GM19324 (cell line): ENCODE results near the gene SUPT20HL1.
"Not testable (repeated sequence)": the region's sequence is repeated elsewhere in the genome, so short reads cannot be mapped to it uniquely, and the experiment has no call there.

ENCODE experiments used
- ATAC-seq: cut with Tn5 transposase; IDR thresholded peaks from one replicate; pipeline ENCODE4 v1.9.1; 2021; ENCODE audit warnings: mild to moderate bottlenecking, moderate library complexity; ENCODE audit not compliant: unreplicated experiment, low FRiP score

Gene SUPT20HL1

DNA sequence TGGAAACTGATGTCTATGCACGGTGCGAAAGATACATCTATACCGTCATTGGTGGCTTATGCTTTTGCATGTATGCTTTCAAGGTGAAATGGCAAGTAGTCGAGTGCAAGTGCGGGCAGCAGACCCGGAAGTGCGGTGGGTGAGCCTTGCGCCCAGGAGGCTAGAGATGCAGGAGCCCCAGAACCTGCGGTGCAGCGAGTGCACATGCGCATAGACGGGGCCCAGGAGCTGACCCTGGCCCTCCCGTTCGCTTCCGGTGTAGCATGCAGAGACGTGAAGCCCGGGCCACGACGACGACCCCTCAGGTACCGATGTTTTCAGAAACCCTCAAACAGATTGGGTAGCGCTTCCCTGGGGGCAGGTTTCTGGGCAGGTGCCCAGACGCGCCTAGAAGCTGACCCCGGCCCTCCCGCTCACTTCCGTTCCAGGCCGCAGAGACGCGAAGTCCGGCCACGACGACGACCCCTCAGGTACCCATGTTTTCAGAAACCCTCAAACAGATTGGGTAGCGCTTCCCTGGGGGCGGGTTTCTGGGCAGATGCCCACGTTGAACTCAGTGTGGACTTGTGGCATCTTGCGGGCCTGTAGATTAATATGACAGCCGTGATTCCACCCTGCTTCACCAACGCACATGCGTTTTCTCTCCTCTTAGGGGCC, 1.8 kb downstream of the SUPT20HL1 start:
- ATAC-seq, result not testable (repeated sequence)

DNA sequence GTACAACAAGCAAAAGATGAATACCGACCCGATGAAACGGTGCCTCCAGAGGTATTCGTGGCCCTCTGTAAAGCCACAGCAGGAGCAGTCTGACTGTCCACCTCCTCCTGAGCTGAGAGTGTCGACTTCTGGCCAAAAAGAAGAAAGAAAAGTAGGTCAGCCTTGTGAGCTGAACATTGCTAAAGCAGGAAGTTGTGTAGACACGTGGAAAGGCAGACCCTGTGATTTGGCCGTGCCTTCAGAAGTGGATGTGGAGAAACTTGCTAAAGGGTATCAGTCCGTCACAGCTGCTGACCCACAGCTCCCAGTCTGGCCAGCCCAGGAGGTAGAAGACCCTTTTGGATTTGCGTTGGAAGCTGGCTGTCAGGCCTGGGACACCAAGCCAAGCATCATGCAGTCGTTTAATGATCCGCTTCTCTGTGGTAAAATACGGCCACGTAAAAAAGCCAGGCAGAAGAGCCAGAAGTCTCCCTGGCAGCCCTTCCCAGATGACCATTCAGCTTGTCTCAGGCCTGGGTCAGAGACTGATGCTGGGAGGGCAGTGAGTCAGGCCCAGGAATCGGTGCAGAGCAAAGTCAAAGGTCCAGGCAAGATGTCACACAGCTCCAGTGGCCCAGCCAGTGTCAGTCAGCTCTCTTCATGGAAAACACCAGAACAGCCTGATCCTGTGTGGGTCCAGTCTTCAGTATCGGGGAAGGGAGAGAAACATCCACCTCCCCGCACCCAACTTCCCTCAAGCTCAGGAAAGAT, 3.2 kb downstream of the SUPT20HL1 start:
- not testable (repeated sequence) for ATAC-seq

DNA sequence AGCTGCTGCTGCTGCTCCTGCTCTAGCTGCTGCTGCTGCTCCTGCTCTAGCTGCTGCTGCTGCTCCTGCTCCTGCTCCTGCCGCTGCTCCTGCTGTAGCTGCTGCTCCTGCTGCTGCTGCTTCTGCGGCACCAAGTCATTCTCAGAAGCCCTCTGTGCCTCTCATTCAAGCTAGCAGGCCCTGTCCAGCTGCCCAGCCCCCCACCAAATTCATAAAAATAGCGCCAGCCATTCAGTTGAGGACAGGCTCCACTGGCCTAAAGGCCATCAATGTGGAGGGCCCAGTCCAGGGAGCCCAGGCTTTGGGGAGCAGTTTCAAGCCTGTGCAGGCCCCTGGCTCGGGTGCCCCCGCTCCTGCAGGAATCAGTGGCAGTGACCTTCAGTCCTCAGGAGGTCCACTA, 3.9 kb downstream of the SUPT20HL1 start:
- no peak for ATAC-seq

DNA sequence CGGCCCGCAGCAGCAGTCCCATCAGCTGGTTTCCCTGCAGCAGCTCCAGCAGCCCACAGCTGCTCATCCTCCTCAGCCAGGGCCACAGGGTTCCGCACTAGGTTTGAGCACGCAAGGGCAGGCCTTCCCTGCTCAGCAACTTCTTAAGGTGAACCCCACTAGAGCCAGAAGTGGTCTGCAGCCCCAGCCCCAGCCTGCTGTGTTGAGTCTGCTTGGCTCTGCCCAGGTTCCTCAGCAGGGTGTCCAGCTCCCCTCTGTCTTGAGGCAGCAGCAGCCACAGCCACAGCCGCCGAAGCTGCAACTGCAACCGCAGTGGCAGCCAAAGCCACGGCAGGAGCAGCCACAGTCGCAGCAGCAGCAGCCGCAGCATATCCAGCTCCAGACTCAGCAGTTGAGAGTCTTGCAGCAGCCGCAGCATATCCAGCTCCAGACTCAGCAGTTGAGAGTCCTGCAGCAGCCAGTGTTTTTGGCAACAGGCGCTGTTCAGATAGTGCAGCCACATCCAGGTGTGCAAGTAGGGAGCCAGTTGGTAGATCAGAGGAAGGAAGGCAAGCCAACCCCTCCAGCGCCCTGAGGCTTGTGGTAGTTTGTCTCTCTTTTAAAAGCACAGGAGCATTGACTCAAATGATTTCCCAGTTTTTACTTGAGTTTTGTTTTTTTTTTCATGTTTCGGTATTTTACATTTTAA, 4.6 kb downstream of the SUPT20HL1 start:
- ATAC-seq, result no peak

DNA sequence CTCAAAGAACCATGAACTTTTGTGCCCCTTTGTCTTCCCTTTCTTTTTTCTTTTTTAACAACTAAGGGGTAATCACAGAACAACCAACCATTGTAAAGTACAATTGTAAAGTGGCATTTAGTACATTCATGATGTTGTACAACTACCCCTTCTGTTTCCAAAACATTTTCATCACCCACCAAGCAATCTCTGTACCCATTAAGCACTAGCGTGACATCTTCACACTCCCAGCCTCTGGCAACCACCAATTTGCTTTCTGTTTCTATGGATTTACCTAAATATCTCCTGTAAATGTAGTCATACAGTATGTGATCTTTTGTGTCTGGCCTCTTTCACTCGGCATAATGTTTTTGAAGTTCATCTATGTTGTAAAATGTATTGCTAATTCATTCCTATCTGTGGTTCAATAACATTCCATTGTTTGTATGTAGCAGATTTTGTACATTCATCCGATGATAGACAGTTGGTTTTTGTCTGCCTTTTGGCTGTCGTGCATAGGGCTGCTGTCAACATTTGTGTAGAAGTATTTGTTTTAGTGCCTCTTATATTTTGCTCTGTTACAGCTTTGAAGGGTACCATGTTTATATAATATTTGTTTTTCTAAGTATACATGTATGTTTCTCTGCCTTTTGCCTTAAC, 6.4 kb downstream of the SUPT20HL1 start:
- ATAC-seq, result not testable (repeated sequence)

DNA sequence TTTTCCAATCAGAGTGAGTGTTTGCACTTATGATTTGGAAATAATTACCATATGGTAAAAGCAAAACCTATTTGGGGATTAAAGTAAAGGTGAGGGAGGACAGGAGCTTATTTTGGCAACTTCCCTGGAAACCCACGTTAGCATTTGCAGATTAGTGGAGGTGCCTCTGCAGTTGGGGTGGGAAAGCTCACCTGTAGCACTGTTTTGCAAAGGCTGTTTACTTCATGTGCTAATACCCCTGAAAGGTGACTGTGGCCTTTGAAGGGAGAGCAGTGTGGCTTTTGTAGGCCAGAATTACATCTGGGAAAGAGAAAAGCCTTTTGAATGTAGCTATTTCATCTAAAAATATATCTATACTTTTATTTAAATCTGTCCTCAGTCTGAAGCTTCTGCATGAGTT, 9.4 kb downstream of the SUPT20HL1 start:
- no peak for ATAC-seq

DNA sequence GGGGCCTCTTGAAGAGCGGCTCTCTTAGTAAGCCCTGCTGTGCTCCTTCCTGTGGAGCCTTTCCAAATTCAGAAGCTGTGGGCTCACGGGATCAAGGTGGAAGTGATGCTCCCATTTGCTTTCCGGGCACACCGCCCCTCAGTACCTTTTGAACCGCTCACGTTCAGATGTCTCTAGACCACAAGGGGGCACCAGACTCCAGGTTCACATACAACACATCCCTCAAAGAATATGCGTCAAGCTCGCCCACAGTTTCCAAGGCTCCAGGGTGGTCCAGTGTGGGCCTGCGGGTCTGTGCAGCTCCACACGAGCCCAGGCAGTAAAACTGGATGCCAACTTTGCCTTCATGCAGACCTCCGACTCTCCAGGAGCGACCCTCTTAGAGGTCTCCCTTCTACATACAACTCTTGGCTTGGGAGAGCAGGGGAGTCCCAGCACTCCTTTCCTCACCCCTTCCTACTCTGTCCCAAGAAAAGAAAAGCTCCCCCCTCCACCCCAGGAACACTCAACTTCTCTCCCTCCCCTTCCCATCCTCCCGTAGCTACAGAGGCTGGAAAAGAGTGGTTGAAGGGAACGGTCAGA, 11.0 kb downstream of the SUPT20HL1 start:
- peak; percentile 60 for ATAC-seq

DNA sequence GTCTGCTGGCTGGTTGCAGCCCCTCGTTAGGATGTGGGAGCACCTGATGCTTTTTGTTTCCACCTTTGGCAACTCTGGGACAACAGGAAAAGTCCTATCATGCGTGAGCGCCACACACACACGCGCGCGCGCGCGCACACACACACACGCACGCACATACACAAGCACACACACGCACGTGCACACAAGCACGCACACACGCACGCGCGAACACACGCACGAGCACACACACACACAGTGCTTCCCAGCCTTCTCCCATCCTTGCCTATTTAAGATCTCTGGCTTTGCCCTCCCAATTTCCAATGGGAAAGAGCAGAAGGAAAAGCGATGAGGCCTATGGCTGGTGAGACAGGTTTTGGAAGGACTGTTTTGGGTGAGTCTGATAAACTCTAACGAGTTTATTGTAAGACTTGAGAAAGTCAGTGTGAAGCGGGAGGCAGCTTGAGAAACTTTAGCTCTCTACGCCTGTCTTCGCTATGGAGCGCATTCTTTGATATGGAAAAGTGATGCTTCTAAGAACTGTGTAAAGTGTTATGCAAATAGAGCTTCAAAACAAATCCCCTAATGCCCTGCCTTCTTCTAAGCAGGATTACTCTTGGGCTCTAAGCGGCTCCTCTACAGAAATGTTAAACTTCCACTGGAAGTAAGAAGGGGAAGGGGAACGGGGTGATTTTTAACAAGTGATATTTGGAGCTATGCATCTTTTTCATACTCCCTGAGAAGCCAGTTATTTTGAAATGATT, 11.8 kb downstream of the SUPT20HL1 start:
- ATAC-seq, result no peak

DNA sequence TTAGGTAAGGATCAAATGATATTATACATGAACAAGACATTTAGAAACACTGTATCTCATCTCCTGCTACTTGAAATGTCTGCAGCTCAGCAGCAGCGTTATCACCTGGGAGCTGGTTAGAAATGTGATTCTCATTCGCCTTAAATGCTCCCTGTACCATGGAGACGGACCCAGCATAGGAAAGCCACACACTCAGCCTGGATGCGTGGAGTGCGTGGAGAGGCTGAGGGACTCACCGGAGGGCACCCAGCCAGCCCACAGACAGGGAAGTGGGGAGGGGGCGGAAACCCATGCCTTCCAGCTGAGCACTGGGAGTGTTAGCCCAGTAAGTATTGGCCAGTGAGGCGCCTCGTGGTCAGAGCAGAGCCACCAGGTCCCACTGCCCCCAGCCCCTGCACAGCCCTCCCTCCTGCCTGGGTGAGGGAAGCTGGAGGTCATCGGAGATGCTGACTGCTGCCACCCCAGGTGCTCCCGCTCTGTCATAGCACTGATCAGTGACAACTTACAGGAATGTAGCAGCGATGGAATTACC, 15.2 kb downstream of the SUPT20HL1 start:
- ATAC-seq, result no peak

DNA sequence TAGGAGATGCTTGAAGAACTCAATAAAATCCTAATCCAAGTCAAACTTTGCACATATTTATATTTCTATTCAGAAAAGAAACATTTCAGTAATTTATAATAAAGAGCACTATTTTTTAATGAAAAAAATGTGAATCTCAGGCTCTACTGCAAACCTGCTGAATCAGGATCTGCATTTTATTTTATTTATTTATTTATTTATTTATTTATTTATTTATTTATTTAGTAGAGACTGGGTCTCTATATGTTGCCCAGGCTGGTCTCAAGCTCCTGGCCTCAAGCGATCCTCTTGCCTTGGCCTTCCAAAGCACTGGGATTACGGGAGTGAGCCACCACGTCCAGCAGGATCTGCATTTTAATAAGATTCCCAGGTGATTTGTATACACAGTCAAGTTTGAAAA, 16.0 kb downstream of the SUPT20HL1 start:
- no peak for ATAC-seq

DNA sequence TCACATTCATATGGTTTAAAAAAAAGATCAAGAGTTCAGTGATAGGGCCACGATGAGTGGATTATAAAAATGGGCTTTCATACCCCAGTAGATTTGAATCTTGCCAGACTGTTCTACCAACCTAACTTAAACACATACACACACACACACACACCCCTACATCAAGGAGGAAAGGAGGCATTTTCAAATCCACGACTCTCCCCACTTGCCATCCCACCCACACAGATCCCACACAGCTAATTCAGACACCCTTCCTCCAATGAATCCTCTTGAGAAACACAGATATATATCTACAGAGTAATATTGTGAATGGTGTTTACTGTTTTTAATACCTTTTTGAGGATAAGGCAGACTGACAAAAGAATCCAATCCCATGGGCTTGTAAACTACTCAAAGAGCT, 16.8 kb downstream of the SUPT20HL1 start:
- no peak for ATAC-seq

DNA sequence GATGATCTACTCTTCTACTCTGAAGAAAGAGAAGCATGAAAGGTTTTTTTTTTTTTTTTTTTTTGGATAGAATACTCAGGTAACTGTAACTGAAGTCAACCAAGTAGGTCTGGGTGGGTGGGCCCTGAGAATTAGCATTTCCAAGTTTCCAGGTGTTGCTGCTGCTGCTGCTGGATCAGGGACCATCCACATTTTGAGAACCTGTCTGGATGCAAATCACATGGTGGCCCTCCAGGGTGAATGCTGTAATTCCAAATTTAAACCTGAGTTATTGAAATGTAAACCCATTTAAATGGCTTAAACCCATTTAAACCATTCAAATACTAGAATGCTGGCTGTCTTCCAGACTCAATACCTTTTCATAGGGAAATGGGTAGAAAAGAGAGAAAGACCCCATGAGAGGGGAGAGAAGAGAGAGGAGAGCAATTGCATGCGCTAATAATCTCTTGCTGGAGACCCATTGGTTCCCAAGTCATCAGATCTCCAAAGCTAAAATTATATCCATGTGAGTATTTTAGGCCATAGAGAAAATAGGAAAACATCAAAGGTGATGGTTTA, 17.6 kb downstream of the SUPT20HL1 start:
- no peak for ATAC-seq

DNA sequence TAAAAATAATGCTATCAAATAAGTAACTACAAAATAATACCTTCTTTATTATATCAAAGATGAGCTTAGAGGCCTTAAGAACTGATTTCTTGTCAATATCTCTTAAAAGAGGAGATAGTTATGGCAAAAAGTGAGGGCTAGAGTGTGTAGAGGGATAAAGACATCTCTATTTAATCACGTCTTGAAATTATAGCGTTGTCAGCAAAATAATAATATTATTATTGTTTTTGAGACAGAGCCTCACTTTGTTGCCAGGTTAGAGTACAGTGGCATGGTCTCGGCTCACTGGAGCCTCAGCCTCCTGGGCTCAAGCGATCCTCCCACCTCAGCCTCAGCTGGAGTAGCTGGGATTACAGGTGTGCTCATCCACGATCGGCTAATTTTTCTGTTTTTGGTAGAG, 18.3 kb downstream of the SUPT20HL1 start:
- ATAC-seq, result no peak

DNA sequence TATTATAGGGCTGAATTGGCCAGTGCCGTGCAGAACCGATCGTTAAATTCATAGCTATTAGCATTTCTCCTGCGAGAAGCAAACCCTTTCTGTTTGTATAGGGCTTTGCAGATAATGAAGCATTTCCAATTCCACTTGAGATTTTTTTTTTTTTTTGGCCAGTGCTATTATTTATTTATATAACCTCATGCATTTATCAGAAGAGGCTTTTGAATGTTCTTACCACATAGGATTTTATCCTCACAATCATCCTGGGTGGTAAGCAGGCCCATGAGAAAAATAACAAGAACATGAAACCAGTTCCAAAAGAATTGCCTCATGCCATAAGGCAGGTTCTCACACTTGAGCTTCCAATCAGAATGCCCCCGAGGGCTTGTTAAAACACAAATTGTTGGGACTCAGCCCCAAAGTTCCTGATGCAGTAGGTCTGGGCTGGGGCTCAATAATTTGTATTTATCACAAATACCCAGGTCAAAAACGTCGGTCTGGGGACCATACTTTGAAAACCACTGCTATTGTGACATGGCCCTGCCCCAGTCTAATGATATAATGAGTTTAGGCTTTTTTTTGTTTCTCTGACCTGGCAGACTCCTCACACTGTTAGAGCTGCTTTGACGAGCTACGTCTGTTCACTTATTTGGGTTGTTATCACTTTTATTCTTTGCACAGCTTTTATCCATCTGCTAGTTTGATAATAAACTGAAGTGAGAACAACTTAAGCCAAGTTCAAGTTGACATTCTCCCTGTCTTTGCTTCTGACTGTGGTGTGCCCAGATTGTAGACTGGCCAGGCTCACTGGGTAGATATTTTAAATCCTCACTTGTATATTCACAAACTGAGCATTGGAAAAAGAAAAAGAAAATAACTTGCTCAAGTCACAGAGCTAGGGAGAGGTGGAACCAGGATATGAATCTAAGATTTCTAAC, 20.1 kb downstream of the SUPT20HL1 start:
- ATAC-seq, result no peak

DNA sequence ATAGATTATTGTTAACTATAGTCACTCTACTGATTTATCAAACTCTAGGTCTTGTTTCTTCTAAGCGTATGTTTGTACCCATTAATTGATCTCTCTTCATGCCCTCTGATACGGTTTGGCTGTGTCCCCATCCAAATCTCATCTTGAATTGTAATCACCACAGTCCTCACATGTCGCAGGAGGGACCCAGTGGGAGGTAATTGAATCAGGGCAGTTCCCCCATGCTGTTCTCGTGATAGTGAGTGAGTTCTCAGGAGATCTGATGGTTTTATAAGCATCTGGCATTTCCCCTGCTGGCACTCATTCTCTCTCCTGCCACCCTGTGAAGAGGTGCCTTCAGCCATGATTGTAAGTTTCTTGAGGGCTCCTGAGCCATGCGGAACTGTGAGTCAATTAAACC, 21.9 kb downstream of the SUPT20HL1 start:
- not testable (repeated sequence) for ATAC-seq

DNA sequence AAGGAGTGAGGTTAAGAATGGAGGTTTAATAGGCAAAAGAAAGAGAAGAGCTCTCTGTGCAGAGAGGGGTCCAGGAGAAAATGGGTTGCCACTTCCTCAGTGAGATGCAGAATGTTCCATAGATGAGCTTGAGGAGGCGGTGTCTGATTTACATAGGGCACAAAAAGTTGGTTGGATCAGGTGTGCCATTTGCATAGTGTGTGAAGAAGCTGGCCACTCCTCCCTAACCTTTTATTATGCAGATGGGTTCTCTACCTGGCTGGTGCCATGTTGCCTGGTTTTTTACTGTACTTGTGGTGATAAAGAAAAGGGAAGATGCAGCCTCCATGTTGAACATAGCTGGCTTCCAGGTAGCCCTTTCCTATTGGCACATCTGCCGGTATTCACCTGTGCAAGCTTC, 27.3 kb downstream of the SUPT20HL1 start:
- no peak for ATAC-seq

DNA sequence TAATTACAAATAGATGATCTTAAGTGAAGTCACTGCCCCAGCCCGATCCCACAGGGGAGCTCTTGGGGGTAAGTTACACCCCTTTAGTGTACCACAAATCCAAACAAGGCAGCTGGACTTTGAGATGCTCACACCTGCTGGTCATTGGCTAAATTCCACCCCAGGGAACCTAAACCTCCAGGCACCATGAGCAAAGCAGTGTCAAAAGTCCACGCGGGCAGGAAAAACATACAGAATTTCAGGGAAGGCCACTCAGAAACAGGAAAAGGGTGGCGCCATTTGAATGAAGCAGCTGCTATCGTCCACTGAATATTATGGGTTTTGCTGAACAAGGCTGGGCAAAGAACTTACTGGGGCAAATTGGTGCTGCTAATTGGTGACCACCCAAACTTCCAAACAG, 30.9 kb downstream of the SUPT20HL1 start:
- no peak for ATAC-seq

DNA sequence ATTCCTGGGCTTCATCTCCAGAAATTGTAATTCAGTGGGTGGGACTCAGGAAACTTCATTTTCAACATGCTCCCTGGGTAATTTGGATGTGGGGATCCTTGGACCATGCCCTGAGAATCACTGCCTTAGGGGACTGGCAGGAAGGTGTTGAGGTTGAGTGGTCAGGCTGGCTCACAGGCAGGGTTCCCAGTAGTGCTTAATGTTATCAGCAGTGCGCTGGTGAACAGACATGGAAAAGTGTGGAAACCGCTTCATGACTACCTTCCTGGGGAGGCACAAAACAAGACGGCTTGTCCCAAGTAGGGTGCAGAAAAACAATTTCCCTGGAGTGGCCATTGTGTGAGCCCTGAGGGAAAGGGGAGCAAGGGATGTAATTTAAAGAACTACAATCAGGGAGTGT, 31.4 kb downstream of the SUPT20HL1 start:
- no peak for ATAC-seq

DNA sequence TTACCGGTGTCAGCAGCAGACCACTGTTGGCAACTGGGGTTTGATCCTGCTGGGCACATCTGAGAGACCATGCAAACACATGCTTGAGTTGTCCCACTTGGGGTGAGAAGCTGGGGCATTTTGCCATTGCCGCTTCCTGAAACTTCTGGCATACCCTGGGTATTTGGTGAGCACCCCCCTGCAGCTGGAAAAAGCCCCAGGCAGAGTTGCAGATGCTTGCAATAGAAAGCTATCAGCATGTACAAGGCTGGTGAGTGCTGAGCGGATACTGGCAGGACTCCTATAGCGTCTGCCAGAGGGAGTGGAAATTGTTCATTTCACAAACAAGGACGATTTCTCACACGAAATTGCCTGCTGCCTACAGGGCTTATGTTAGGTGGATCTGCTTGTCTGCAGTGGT, 32.3 kb downstream of the SUPT20HL1 start:
- no peak for ATAC-seq
